ENCODE results near the gene EVI5.

DNA sequence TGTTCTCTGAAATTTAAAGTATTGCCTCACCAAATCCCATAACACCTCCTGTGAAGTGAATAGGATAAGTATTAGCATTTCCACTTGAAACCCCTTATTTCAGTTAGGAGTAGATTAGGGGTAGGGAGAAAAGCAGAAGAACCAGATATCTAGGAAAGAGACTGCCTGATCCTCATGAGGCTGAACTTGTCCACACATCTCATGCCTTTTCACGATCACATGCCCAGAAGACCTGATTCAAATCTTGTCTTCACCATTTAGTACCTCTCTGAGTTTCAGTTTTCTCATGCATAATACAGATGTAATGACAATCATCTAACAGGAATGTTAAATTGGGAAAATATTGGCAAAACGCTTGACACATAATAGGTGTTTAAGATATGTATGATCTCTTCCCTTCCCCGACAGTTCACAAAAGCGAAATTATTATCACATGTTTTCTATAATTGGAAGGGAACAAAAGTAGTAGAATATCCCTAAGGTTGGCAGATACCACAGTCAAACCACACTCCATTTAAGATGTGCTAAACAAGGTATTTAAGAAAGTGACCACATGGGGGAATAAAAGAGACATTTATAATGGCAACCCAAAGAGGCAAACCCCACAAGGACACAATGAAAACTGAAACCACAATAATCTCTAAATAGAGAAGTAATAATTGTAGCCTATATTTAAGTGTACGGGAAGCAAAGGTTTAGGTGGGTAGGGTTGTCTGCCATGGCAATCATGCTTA is 323.4 kb downstream of the EVI5 start:
- TF ChIP-seq POLR2A (IDR thresholded peaks at IDR 0.05), result no peak
- TF ChIP-seq EP300 (IDR thresholded peaks at IDR 0.05), result no peak
- TF ChIP-seq, protein P1, sequence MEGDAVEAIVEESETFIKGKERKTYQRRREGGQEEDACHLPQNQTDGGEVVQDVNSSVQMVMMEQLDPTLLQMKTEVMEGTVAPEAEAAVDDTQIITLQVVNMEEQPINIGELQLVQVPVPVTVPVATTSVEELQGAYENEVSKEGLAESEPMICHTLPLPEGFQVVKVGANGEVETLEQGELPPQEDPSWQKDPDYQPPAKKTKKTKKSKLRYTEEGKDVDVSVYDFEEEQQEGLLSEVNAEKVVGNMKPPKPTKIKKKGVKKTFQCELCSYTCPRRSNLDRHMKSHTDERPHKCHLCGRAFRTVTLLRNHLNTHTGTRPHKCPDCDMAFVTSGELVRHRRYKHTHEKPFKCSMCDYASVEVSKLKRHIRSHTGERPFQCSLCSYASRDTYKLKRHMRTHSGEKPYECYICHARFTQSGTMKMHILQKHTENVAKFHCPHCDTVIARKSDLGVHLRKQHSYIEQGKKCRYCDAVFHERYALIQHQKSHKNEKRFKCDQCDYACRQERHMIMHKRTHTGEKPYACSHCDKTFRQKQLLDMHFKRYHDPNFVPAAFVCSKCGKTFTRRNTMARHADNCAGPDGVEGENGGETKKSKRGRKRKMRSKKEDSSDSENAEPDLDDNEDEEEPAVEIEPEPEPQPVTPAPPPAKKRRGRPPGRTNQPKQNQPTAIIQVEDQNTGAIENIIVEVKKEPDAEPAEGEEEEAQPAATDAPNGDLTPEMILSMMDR (IDR thresholded peaks at IDR 0.05), result no peak

Data from sigmoid colon (tissue), 4 donors.